GM18909 (cell line): ENCODE measurements around the gene SBNO1.
"Not testable (repeated sequence)": the region's sequence is repeated elsewhere in the genome, so short reads cannot be mapped to it uniquely, and the experiment has no call there.

ENCODE experiments used
- ATAC-seq: cut with Tn5 transposase; IDR thresholded peaks from one replicate; pipeline ENCODE4 v1.9.1; 2021; ENCODE audit warnings: mild to moderate bottlenecking; ENCODE audit not compliant: unreplicated experiment, poor library complexity

SBNO1 gene

DNA sequence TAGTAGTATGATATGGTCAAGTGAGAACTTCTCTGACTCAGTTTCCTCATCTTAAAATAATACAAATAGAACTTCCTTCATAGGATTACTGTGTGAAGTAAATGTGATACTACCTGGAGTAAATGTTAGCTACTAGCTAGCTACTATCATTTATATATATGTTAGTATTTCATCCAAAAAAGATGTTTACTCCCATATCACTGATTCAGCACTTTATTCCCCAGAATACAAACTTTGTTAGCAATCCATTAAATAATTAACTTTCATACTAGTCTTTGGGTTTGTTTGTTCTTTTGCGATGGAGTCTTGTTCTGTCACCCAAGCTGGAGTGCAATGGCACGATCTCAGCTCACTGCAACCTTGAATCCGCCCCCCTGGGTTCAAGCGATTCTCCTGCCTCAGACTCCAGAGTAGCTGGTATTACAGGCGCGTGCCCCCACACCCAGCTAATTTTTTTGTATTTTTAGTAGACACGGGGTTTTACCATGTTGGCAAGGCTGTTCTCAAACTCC, 8.4 kb downstream of the SBNO1 start:
- no peak for ATAC-seq

DNA sequence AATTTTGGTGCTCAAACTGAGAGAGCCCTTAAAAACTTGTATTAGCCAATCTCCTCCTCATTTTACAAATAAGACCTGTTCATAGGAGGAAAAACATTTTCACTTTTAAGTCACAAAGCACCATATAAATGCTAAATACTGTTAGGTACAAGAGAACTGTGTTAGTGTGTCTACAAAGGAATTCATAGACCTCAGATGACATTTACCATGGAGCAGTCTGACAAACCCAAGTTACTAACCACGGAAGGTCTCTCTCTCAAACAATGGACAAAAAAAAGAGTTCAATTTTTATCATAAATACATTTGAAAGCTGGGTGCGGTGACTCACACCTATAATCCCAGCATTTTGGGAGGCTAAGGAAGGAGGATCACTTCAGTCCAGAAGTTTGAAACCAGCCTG, 10.0 kb downstream of the SBNO1 start:
- no peak for ATAC-seq

DNA sequence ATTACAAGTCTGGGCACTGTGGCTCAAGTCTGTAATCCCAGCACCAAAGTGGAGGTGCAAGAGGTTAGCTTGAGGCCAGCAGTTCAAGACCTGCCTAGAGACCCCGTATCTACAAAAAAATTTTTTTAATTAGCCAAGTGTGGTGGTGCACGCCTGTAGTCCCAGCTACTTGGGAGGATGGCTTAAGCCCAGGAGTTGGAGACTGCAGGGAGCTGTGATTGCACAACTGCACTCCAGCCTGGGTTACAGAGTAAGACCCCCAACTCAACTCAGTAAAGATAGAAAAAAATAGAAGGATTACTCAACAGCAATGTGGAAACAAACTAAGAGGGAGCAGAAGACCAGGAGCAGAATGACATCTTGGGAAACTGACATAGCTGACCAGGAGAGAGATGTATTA, 13.3 kb downstream of the SBNO1 start:
- ATAC-seq, result no peak

DNA sequence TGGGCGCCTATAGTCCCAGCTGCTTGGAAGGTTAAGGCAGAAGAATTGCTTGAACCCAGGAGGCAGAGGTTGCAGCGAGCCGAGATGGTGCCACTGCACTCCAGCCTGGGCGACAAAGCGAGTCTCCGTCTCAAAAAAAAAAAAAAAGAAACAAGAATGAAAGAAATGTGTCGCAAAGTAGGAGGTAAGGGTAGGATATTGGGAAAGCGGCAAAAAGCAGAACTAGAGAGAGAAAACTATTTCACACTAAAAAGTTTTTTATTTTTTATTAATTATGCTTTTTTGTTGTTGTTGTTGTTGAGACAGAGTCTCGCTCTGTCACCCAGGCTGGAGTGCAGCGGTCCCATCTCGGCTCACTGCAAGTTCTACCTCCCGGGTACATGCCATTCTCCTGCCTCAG, 17.7 kb downstream of the SBNO1 start:
- ATAC-seq, result no peak

DNA sequence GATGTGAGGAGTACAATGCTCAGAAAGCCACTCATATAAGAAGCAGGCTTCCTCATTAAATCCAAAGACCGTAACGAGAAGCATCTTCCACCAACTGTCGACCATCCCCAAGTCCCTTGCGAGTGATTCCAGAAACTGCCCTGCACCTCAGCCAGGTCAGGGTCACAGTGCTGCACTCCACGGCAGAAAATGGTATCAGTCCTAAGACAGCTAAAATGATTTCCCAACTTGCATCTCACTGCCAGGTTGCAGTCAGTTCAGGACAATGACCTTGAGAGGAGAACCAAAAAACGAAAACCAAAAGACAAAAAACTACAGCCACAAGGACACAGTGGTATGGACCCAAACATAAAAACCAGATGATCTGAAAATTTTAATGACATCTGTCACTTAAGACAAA, 20.6 kb downstream of the SBNO1 start:
- ATAC-seq, result no peak

DNA sequence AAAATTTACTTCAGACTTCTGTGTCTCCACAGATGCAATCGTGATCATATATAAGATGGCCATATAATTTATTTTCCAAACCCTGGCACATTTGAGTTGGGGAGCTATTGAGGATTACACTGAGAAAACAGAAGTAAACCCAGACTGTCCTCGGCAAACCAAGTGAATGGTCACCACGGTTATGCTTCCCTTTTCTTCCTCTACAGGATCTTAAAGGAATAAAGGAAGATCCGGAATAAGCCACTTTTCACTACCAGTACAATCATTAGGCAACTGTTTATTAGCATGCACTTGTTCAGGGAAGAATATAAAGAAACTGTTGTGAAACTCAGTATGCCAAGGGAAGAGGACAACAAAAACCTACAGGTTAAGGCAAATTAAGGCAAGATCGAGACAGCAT, 27.6 kb downstream of the SBNO1 start:
- ATAC-seq, result no peak

DNA sequence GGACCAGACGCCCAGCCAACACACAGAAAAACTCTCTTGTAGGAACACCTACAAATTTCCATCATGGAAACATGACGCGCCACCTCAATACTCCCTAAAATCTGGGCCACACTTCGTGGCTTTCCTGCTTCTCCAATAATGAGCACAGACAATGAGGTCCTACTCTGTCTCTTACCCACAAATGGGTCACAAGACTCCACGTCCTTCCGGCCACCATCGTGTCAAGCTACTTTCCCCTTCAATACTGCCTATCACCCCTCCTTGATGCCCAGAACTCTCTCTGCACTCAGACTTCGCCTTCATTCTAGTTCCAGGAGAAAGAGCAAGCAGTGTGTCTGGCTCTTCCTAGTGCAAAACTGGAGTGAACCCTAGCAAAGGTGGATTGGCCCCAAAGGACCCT, 28.1 kb downstream of the SBNO1 start:
- ATAC-seq, result no peak

DNA sequence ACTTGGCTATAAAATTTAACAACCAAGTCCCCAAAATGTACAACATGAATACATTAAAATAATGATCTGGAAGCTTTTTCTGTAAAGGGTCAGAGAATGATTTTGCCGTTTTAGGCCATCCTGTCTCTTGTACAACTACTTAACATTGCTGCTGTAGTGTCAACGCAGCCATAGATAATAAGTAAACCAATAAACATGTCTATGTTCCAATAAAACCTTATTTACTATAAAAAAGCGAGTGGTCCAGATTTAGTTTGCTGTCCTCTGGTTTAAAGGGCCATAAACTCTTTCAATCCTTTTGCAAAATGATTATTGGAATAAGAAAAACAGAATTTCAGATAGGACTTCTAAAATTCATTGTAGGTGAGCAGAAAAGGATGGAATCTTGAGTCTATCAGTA, 29.2 kb downstream of the SBNO1 start:
- ATAC-seq, result no peak

DNA sequence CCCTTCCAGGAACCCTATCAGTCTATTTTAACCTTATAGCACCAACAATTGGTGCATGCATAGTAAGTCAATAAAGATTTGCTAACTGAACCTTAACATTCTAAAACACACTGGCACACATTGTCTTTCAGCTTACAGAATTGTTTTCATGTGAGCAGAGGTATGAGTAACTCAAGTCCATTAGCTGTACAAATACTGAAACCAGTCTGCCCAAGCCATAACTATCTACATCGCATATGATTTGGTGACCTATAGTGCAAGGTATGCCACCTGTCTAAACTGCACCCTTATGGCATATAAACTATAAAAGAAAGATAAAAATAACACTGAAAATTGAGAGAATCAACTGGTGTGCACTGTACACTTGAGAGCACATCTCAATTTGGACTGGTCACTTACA, 34.8 kb downstream of the SBNO1 start:
- no peak for ATAC-seq

DNA sequence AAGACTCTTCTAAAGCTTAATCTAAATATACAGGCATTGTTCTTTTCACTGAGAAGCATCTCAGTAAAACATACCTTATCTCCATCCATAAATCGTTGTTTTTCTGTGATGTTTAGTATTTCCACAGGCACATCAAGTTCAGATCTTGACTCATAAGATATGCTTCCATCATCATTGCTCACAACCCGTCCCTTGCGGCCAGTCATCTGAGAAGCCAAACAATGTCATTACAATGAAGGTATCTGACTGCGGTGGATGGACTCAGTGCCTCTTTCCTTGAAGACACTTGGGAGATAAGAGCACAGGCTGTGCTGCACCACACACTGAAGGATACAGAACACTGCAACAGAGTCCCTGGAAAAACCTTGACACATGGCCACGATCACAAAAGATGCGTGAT, 44.8 kb downstream of the SBNO1 start:
- no peak for ATAC-seq

DNA sequence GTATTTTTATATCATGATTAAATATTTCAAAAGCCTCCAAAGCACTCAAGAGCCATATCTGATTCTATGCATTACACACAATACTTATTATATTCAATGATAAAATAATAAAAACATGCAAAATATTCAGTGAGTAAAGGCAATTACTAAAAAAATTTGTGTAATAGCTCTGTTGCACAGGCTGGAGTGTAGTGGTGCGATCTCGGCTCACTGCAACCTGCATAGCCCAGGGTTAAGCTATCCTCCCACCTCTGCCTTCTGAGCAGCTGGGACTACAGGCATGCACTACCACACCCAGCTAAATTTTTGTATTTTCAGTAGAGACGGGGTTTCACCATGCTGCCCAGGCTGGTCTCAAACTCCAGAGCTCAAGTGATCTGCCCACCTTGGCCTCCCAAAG, 45.4 kb downstream of the SBNO1 start:
- ATAC-seq, result no peak

DNA sequence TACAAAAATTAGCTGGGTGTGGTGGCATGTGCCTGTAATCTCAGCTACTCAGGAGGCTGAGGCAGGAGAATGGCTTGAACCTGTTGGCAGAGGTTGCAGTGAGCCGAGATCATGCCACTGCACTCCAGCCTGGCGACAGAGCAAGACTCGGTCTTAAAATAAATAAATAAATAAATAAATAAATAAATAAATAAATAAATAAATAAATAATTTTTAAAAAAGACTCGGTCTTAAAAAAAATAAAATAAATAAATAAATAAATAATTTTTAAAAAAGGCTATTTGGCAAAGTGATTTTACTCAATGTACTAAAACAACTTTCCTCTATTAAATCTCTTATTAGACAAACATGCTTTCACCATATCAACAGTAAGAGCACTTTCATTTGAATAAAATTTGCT, 51.6 kb downstream of the SBNO1 start:
- ATAC-seq, result not testable (repeated sequence)

DNA sequence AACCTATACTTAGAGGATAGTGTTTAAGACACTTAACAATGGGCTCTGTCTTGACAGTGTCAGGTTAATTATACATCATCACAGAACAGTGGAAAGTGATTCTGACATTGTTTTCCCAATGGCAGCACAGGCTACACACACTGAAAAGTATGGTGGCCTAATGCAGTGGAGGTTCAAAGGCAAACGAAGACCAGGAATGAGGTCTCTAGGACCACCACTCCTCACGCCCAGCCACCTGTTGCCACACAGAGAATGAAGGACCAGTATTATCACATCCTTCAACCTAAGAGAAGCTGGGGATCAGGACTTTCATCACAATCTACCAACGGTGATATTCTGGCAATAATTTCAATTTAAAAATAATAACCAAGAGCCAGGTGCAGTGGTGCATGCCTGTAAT, 58.4 kb downstream of the SBNO1 start:
- no peak for ATAC-seq

DNA sequence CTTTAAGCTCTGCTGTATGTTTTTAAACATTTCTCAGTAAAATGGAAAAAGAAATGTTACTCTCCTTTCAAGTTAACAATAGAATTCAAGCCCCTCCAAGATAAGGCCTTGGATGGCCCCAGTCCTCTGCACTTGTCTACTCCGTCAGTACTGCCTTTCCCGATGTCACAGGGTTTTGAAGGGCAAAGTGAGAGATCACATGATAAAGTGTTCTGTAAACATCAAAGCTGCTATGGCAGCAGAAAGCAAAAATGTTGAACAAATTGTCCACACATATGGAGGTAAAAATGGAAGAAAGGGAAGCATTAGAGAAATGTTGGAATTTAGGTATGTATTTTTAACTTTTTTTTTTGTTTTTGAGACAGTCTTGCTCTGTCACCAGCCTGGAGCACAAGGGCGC, 59.5 kb downstream of the SBNO1 start:
- ATAC-seq, result no peak

DNA sequence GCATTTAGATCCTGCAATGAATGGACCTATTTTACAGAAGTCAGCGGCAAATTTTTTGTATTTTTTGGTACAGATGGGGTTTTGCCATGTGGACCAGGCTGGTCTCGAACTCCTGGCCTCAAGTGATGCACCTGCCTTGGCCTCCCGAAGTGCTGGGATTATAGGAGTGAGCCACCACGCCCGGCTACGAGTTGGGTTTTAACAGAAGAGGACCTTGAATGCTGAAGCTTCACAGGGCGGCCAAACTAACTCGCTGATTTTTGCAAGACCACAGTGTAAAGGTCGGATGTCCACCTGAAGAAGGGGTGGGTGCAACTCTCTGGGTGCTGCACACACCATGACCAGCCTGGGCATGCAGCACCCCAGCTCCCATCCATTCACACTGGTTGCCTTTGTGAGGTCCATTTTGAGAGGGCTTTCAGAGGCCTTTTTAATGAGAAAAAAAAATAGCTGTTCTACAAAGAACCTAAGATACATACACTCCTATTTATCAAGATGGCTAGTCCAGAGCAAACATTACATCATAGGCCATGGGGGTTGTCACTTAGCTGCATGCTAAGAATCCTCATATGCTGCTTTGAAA, 71.4 kb downstream of the SBNO1 start:
- ATAC-seq, result no peak

DNA sequence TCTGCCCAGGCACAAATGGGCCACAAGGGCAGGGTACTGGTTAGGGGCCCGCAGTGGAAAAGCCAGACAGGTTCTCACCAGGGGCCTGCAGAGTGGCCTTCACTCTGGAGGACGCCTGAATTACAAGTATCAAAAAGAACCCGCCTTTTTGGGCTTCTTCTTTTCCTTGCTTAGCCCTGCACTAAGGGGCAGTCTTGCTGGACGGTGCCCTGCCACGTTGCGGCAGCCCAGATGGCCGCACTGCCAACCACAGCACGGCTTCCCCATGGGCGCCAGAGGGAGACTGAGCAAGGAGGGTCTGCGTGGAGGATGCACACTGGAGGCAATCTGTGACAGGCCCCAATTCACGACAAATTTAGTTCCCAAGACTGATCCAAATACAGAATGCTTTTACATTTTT, 74.7 kb downstream of the SBNO1 start:
- no peak for ATAC-seq

DNA sequence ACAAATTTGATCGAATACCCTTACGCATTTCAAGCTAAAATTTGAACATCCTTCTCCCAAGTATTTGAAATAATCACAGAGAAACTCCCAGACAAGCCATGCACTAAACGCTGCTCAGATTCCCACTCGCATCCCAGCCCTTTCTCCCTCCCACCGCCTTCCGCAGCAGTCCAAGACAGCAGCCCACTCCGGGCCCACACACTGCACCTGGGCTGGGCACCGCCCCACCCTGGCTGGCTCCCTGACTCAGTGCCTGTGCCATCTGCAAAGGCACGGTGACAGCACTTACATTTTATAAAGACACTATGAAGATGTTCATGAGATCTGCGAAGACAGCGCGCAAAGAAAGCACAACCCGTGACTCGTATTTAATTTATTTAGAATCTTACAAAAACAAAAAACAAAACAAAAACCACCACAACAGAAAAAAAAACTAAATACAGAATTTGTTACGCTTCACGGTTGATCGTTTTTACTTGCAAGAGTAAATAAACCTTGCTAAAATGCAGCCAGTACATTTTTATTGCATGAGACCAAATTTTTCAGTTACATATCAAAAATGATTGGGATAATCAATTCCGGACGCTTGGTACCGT, 75.8 kb downstream of the SBNO1 start:
- no peak for ATAC-seq

DNA sequence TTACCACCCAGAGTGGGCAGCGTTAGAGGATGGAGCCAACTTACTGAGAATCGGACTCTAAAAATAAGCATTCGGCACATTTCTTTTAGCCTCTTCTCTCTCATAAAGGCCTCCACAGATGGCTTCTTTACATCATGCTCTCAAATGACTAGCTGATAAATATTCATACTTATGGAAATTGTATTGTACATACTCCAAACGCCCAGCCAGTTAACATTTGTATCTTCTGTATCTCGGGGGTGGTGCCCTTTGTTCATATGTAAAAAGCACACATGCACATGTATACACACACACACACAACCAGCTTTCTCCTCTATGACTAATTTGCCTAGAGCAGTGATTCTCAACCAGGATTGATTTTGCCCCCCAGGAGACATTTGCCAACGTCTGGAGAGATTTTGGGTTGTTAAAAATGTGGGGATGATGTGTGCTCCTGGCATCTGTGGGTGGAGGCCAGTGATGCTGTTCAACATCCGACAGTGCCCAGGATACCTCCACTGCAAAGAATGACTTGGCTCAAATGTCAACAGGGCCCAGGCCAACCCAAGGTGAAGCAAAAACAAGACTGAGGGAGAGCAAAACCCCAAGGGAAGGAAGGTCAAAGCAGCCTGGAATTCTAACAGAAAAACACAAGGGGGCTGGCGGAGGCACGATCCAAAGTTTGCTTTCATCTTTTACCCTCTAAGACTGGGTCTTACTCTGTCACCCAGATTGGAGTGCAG, 77.8 kb downstream of the SBNO1 start:
- no peak for ATAC-seq

DNA sequence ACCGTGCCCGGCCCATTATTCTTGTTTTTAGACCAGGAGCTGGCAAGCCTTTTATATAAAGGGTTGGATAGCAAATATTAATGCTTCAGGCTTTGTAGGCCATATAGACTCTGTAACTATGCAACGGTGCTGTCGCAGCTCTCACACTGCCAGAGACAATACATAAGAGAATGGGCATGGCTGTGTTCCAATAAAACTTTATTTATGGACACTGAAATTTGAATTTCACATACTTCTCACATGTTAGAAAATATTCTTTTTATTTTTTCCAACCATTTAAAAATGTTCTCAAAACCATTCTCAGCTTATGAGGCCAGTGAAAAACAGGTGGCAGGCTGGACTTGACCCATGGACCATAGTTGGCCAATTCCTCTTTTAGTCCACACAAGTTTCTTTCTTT, 80.0 kb downstream of the SBNO1 start:
- ATAC-seq, result no peak

DNA sequence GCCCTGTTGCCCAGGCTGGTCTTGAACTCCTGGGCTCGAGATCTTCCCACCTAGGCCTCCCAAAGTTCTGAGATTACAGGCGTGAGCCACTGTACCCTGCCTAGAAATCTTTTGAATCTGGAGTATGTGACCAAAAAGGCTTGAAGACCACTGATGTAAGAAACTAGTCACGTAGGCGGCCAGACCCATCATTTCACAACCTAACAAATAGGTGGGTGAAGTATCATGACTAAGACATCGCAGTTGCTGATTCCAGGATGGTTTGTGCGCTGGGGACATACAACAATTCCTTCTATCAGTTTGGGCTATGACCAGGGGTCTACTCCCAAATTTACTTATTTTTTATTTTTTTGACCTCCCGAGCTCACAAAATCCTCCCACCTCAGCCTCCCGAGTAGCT, 81.2 kb downstream of the SBNO1 start:
- no peak for ATAC-seq

DNA sequence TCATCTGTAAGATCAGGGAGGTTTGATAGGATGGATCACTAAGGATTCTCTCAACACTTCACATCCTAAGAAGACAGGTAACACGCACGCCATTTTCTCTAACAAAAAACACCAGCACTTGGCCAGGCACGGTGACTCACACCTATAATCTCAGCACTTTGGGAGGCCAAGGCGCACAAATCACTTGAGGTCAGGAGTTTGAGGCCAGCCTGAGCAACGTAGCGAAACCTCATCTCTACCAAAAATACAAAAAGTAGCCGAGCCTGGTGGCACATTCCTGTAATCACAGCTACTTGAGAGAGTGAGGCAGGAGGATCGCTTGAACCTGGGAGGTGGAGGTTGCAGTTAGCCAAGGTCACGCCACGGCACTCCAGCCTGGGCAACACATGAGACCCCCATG, 82.5 kb downstream of the SBNO1 start:
- no peak for ATAC-seq

DNA sequence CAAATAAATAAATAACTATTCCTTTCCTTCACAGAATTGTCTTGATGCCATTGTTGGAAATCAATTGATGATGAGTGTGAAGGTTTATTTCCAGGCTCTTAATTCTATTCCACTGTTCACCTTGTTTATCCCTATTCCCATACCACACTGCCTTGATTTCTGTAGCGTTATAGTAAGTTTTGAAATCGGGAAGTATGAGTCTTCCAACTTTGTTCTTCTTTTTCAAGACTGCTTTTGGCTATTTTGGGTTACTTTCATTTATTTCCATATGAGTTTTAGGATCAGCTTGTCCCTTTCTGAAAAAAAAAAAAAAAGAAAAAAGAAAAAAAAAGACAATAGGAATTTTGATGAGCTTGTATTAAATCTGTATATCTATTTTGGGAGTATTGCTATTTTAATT, 83.7 kb downstream of the SBNO1 start:
- ATAC-seq, result no peak
